AG04450 (cell line): ENCODE data around the gene LMNB1. TPM values are rescaled to one million over a fixed set of nuclear protein-coding genes. Genes with fewer than 3 reads are reported as not detected.
"Not testable (repeated sequence)": the region's sequence is repeated elsewhere in the genome, so short reads cannot be mapped to it uniquely, and the experiment has no call there.

Experiments used
- CTCF ChIA-PET: fragments of 300-600, 350-600 bp; formaldehyde crosslinking; extraction: SDS; loops from one replicate; lab custom pipeline; 2022; ENCODE audit warnings: antibody characterized with exemption, inconsistent platforms; lab: Charles Lee
- POLR2A ChIA-PET: fragments of 350-600 bp; formaldehyde crosslinking; extraction: SDS; loops from one replicate; lab custom pipeline; 2021; ENCODE audit warnings: antibody characterized with exemption, inconsistent platforms; lab: Yijun Ruan, JAX
- DNase-seq: peaks from one replicate; pipeline ENCODE4 v3.0.0-alpha.2; 2011; ENCODE audit warnings: low read depth, low spot score
- H3K27ac ChIP-seq: one replicate; pipeline ENCODE4 v1.5.1; 2012; ENCODE audit warnings: low read depth, low read length, control low read depth
- H3K27me3 ChIP-seq: one replicate; pipeline ENCODE4 v1.6.0; 2012; ENCODE audit warnings: low read length; ENCODE audit not compliant: control insufficient read depth, insufficient read depth
- H3K4me3 ChIP-seq: 2 replicates; pipeline ENCODE4 v1.5.1; 2011; ENCODE audit warnings: mild to moderate bottlenecking, low read depth, low read length, control low read depth
- H3K9me3 ChIP-seq: 2 replicates; pipeline ENCODE4 v1.5.1; 2012; ENCODE audit warnings: low read length; ENCODE audit not compliant: control insufficient read depth, insufficient read depth
- polyA plus RNA-seq: library from polyadenylated mRNA; depleted of rRNA; stranded (reverse); fragments of >200 nt; gene quantifications from 2 replicates; pipeline ENCODE4 v1.2.3, GENCODE V29; 2011
- TF ChIP-seq, protein P1 (sequence below): IDR thresholded peaks from 2 replicates; pipeline ENCODE4 v1.5.1; 2011; ENCODE audit warnings: low read depth, low read length, control low read depth, inconsistent platforms

Gene LMNB1
- polyA plus RNA-seq, 1 experiment: 17.2 TPM

DNA sequence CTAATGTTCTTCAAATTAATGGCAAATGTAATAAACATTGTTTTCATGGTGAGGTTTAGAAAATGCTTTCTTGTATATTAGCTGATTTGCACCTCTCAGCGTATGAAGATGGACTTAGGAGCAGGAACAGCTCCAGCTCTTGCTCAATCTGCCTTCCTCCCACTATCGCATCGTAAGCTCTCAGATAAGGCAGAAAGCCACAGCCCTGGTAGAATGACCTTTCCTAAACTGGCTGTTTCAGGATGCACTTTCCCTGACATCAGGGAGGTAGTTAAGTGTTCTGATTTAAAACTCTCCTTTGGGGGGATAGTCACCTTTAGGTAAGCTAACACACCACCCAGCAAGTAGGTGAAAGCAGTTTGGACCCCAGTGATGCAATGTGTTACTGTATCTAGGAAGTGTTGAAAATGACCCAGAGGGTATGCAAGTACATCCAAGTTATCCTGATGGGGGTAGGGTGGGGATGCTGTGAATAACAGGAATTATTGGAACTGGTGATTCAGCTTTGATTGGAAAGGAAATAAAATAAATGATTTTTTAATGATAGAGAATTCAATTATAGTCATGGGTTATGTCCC is 72.3 kb downstream of the LMNB1 start:
- ChIA-PET POLR2A (interaction anchor here (0.5 kb wide), 1 partner anchor 89 kb away, joined by 8 read pairs; no protein-coding TSS in a partner anchor), CTCF (interaction anchor here (0.6 to 1.0 kb wide), 3 partner anchors 12 to 216 kb away, joined by 3 to 6 read pairs (median 3); no protein-coding TSS in a partner anchor)
- H3K27ac ChIP-seq: no peak overlapping the region
- TF ChIP-seq, protein P1, sequence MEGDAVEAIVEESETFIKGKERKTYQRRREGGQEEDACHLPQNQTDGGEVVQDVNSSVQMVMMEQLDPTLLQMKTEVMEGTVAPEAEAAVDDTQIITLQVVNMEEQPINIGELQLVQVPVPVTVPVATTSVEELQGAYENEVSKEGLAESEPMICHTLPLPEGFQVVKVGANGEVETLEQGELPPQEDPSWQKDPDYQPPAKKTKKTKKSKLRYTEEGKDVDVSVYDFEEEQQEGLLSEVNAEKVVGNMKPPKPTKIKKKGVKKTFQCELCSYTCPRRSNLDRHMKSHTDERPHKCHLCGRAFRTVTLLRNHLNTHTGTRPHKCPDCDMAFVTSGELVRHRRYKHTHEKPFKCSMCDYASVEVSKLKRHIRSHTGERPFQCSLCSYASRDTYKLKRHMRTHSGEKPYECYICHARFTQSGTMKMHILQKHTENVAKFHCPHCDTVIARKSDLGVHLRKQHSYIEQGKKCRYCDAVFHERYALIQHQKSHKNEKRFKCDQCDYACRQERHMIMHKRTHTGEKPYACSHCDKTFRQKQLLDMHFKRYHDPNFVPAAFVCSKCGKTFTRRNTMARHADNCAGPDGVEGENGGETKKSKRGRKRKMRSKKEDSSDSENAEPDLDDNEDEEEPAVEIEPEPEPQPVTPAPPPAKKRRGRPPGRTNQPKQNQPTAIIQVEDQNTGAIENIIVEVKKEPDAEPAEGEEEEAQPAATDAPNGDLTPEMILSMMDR: no peak
- no peaks in the 10 kb centered on the region for H3K27me3 ChIP-seq
- no peak overlapping the region for H3K4me3 ChIP-seq
- no peaks in the 10 kb centered on the region for H3K9me3 ChIP-seq
- no peak for DNase-seq

DNA sequence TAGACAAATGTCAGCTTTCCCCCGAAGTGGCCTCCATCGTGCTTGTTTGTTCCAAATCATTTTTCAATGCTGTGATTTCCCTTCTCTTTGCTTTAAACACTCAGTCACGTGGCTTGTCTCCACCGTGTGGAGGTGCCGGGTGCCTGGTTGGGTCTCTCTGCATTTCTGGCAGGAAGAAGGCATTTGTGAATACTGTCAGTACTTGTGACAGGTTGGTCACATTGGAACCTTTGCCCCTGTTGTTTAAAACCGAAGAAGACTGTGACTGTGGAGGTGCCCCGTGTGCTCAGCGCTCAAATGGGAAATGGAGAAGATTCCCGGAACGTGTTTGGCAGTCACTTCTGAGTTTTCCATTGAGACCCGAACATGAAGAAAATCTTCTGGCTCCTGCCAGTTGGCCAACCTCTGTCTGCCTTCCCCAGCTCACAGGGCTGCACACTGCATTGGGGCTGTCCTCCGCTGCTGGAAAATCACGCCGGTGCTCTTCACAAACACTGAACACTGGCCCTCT is 74.6 kb downstream of the LMNB1 start:
- Histone ChIP-seq H3K4me3 (no peak overlapping the region), H3K27ac (no peak overlapping the region)
- POLR2A ChIA-PET: no interaction called here

DNA sequence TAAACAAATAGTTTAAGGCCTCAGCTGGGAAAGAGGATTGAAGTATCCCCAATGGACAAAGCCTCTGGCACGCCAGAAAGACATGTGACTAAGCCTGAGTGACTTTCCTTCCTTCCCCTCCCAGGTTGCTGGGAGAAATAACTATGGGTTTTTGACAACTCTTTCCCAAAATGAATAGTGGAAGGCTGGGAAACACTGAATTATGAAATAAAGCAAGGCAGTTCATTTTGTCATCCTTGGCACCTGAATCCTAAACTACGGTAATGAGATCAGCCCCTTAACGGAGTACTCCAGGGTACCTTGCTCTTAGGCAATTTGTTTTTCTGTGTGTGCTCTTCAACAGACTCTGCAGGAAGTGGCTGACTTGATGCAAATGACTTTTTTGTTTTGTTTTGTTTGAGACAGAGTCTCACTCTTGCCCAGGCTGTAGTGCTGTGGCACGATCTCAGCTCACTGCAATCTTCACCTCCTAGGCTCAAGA is 75.2 kb downstream of the LMNB1 start:
- TF ChIP-seq, protein P1: no peak
- ChIA-PET POLR2A (no interaction called here), CTCF (interaction anchor here (1.6 kb wide), 1 partner anchor 461 kb away, joined by 4 read pairs; no protein-coding TSS in a partner anchor)
- H3K27ac ChIP-seq: no peak overlapping the region
- no peak for DNase-seq
- peaks cover 3% of the 10 kb centered on the region; the same call in 1 of the 2 replicates for H3K9me3 ChIP-seq
- no peaks in the 10 kb centered on the region for H3K27me3 ChIP-seq
- H3K4me3 ChIP-seq: no peak overlapping the region

More for the DNA sequence above, 74.6 kb downstream of the LMNB1 start:
- no peak for DNase-seq
- CTCF ChIA-PET: no interaction called here
- H3K9me3 ChIP-seq: peaks cover 3% of the 10 kb centered on the region; the same call in 1 of the 2 replicates
- H3K27me3 ChIP-seq: no peaks in the 10 kb centered on the region
- TF ChIP-seq, protein P1: no peak

DNA sequence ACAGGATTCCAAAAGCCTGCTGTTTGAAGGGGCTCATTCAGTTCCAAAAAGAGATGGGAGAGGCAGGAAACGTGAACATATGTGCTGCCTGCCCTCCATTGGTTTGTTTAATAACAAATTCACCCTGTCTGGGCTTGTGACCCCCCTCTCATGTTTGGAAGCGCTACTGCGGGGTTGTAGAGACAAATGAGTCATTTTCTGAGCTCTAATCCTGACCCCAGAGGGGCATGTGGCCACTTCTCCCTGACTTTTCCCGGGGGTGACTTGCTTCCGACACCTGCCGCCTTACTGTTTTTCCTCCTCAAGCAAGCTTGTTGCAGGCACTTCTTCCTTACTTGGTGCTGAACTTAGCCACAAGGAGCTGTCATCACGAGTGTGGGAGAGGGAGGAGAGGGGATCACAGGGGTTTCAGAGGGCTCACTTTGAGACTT is 75.9 kb downstream of the LMNB1 start:
- TF ChIP-seq, protein P1: no peak
- Histone ChIP-seq H3K27ac (no peak overlapping the region), H3K27me3 (no peaks in the 10 kb centered on the region), H3K4me3 (no peak overlapping the region), H3K9me3 (peaks cover 3% of the 10 kb centered on the region; the same call in 1 of the 2 replicates)
- ChIA-PET CTCF (interaction anchor here (0.6 to 1.6 kb wide), 2 partner anchors 44 to 461 kb away, joined by 3 to 4 read pairs; no protein-coding TSS in a partner anchor), POLR2A (no interaction called here)
- no peak for DNase-seq

DNA sequence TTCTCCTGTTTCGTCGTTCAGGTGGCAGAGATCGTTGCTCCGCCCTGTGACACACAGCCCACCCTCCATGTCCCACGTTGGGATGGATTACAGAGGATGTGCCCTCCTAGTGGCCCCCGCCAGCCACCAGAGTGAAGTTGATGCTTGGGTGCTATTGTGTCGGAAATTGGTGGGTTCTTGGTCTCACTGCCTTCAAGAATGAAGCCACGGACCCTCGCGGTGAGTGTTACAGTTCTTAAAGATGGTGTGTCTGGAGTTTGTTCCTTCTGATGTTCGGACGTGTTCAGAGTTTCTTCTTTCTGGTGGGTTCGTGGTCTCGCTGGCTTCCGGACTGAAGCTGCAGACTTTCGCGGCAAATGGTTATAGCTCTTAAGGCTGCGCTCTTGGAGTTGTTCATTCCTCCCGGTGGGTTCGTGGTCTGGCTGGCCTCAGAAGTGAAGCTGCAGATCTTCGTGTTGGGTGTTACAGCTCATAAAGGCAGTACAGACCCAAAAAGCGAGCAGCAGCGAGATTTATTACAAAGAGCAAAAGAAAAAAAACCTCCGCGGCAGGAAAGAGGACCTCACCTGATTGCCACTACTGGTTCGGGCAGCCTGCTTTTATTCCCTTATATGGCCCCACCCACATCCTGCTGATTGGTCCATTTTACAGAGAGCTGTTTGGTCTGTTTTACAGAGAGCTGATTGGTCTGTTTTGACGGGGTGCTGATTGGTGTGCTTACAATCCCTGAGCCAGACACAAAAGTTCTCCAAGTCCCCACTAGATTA is 76.8 kb downstream of the LMNB1 start:
- H3K27ac ChIP-seq, H3K9me3 ChIP-seq, H3K27me3 ChIP-seq, POLR2A ChIA-PET, H3K4me3 ChIP-seq, DNase-seq: not testable (repeated sequence)
- CTCF ChIA-PET: interaction anchor here (0.6 to 1.6 kb wide), 2 partner anchors 45 to 460 kb away, joined by 3 to 4 read pairs; no protein-coding TSS in a partner anchor
